Effector CD8-positive, alpha-beta T cell (primary cell): Measurements from ENCODE around the gene FICD.

Experiments
- DNase-seq: peaks from one replicate; lab custom pipeline; 2025; lab: John Stamatoyannopoulos, UW

FICD gene

GRCh38 chr12:108567406-108568337, 52.6 kb downstream of the FICD start:
- DNase-seq = no peak

GRCh38 chr12:108568338-108569154, 53.5 kb downstream of the FICD start:
- peak; percentile 23 for DNase-seq
